PFSK-1 (cell line): Measurements from ENCODE around the gene SLC29A2.

Experiments used
- POLR2AphosphoS5 ChIP-seq: IDR thresholded peaks from 2 replicates; pipeline ENCODE4 v1.6.1; 2012; ENCODE audit warnings: low read depth, mild to moderate bottlenecking, control low read depth, low read length, moderate library complexity
- SIN3A ChIP-seq: IDR thresholded peaks from 2 replicates; pipeline ENCODE4 v1.6.1; 2012; ENCODE audit warnings: mild to moderate bottlenecking, low read length, moderate library complexity, borderline replicate concordance; ENCODE audit not compliant: insufficient read depth
- TF ChIP-seq, protein P1 (sequence below), 2 experiments: IDR thresholded peaks; 2 replicates each; pipeline versions ENCODE4 v1.6.1 to v1.8.0; 2011 to 2012; ENCODE audit warnings: low read depth in 2 of 2, low read length in 2 of 2, control low read depth in 1 of 2, inconsistent platforms in 1 of 2, mild to moderate bottlenecking in 1 of 2, moderate library complexity in 1 of 2; ENCODE audit not compliant: insufficient read depth in 1 of 2

DNA sequence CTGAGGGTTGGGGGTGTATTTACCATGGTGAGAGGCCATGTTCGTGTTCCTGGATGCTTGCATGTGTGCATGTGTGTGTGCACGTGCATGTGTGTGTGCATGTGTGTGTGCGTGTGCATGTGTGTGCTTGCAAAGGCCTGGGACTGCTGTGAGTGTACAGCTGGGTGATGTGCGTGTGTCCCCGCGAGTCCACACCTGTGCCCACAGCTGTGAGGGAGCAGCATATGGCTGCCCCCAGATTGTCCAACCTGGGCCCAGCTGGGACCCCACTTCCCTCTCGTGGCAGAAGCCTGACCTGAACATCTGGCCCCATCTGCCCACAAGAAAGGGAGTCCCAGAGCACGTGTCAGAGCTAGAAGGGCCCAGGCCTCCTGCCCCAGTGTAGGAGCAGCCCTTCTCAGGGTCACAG, 46.3 kb downstream of the SLC29A2 start:
- TF ChIP-seq, protein P1, sequence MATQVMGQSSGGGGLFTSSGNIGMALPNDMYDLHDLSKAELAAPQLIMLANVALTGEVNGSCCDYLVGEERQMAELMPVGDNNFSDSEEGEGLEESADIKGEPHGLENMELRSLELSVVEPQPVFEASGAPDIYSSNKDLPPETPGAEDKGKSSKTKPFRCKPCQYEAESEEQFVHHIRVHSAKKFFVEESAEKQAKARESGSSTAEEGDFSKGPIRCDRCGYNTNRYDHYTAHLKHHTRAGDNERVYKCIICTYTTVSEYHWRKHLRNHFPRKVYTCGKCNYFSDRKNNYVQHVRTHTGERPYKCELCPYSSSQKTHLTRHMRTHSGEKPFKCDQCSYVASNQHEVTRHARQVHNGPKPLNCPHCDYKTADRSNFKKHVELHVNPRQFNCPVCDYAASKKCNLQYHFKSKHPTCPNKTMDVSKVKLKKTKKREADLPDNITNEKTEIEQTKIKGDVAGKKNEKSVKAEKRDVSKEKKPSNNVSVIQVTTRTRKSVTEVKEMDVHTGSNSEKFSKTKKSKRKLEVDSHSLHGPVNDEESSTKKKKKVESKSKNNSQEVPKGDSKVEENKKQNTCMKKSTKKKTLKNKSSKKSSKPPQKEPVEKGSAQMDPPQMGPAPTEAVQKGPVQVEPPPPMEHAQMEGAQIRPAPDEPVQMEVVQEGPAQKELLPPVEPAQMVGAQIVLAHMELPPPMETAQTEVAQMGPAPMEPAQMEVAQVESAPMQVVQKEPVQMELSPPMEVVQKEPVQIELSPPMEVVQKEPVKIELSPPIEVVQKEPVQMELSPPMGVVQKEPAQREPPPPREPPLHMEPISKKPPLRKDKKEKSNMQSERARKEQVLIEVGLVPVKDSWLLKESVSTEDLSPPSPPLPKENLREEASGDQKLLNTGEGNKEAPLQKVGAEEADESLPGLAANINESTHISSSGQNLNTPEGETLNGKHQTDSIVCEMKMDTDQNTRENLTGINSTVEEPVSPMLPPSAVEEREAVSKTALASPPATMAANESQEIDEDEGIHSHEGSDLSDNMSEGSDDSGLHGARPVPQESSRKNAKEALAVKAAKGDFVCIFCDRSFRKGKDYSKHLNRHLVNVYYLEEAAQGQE (IDR thresholded peaks at IDR 0.05; ENCODE audit: insufficient read depth in 1 of 2, low read depth in 2 of 2, low read length in 2 of 2): no peak
- TF ChIP-seq POLR2AphosphoS5: no peak
- no peak for TF ChIP-seq SIN3A
